Stimulated activated CD8-positive, alpha-beta memory T cell treated with anti-CD3 and anti-CD28 coated beads, Interleukin-15, amount 100 ng/mL, for 1 hour (primary cell): ENCODE data around the gene INO80D.
"Not testable (repeated sequence)": the region's sequence is repeated elsewhere in the genome, so short reads cannot be mapped to it uniquely, and the experiment has no call there.

Experiments
- DNase-seq: peaks from one replicate; pipeline ENCODE4 v3.0.0-alpha.2; 2020; ENCODE audit warnings: low read depth

Gene INO80D

DNA sequence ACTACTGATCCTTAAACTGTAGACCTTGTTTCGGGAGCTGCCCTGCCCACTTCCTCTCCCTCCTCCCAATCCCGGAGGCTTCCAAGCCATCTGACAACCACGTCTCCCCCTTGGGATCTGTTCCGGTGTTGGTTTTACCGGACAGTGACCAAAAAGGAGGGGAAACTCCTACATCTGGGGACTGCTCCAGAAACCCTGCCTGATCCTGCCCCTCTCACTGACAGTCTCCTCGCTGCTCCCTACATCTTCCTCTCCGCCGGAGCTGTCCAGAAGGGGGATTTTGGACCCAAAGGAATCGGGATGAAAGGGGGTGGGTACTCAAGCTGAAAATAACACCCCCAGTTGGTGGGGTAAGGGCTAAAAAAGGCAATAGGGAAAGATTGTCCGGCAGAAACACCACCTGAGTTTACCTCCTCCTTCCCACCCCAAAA lies 1.5 kb downstream of the INO80D start:
- no peak for DNase-seq

- no peak for DNase-seq
Observed at GRCh38 chr2:206083602-206084438, 2.2 kb downstream of the INO80D start.

GRCh38 chr2:206082298-206082843 lies 3.6 kb downstream of the INO80D start:
- no peak for DNase-seq

GRCh38 chr2:206080927-206081326 lies 5.0 kb downstream of the INO80D start:
- no peak for DNase-seq

- DNase-seq = no peak
Observed at GRCh38 chr2:206079699-206080465, 6.1 kb downstream of the INO80D start.

GRCh38 chr2:206077879-206078278 lies 8.1 kb downstream of the INO80D start:
- not testable (repeated sequence) for DNase-seq

DNA sequence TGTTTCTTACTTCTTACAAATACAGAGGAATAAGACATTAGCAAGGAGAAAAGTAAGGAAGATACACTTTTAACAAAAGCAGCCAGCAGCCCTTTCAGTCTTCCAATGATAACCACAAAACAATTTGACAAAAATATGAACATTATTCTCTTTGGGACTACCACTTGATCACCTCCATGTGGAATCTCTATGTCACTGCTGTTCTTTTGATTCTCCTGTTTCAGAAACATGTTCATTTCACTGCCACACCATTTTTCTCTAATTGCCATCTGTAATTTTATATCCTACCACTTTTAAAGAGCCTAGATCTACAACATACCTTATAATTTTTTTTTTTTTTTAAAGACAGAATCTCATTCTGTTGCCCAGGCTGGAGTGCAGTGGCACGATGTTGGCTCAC lies 10.9 kb downstream of the INO80D start:
- DNase-seq = no peak

GRCh38 chr2:206071807-206072206 lies 14.2 kb downstream of the INO80D start:
- DNase-seq = no peak

DNA sequence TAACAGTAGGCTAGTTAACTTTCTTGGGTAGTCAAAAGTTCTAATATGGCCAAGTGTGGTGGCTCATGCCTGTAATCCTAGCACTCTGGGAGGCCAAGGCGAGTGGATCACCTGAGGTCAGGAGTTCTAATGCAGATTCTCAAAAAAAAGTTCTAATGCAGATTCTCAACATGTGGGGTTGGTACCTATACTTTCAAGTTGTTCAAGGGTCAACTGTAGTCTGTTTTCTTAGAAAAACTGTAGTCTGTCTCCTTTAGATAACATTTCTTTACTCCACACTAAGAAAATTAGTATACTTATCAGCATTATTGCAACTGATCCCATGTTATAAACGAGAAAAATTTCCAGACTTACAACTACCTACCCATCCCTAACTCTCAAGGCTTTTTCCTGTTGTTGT lies 16.6 kb downstream of the INO80D start:
- no peak for DNase-seq

DNA sequence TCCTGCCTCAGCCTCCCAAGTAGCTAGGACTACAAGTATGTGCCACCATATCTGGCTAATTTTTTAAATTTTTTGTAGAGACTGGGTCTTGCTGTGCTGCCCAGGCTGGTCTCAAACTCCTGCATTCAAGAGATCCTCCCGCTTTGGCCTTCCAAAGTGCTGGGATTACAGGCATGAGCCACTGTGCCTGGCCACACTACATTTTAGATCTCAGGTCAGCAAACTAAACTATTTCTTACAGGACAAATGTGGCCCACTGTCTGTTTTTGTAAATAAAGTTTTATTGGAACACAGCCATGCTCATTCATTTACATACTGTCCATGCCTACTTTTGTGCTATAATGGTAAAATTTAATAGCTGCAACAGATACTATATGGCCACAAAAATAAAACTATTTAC lies 17.8 kb downstream of the INO80D start:
- DNase-seq = no peak

DNA sequence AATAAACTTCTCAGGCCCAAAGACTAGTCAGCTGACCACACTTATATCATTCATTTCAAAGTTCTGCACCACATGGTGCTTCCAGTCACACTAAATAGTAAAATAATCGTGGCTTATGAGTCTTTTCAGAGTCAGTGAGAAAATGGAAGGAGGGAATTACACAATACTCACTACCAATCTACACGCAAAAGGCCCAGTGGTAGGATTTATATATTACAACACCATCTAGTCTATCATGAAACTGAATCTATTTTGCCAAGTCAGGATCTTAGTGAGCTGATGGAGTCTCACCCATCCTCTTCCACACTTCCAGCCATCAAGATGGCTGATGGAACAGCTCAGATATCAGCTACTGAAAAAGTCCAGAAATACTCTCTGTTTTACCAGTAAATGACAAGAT lies 21.9 kb downstream of the INO80D start:
- no peak for DNase-seq

DNA sequence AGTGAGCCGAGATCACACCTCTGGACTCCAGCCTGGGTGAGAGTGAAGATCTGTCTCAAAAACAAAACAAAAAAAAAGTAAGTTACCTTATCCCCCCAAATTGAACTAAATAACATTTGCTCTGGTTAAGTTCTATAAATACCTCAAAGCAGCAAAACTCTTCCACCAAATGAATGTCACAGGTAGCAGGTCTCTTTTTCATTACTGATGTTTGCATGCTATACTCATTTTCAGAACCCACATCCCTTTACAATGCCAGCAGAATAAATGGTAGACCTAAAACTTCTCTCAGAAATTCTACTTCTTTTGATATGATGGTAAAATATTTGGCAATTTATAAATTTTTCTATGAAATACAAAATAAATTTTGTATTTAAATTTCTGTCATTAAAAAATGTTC lies 22.3 kb downstream of the INO80D start:
- DNase-seq = no peak

GRCh38 chr2:206062724-206063123 lies 23.2 kb downstream of the INO80D start:
- DNase-seq = no peak

- no peak for DNase-seq
Observed at GRCh38 chr2:206056286-206056685, 29.7 kb downstream of the INO80D start.

- no peak for DNase-seq
Observed at GRCh38 chr2:206054952-206055351, 31.0 kb downstream of the INO80D start.

- no peak for DNase-seq
Observed at GRCh38 chr2:206051912-206052311, 34.1 kb downstream of the INO80D start.

DNA sequence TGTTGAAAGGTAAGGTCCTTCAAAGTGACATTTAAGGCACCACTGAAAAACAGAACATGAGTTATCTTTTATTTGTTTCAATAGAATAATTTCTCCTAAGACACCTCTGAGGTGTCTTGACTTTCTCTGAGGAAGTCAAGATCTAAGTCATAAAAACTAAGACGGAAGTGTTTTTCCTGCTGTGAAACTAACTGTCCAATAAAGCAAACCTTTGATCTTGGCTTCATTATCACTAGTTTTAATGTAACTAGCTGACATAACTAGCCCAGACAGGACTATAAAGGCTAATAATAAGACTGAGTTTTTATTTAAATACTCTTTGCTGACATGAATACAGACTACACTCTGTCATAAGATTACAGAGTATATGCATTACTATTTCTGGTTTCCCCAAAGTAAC lies 36.6 kb downstream of the INO80D start:
- no peak for DNase-seq

GRCh38 chr2:206045251-206045650 lies 40.7 kb downstream of the INO80D start:
- no peak for DNase-seq

GRCh38 chr2:206040525-206040924 lies 45.4 kb downstream of the INO80D start:
- no peak for DNase-seq

- DNase-seq = not testable (repeated sequence)
Observed at GRCh38 chr2:206035393-206035792, 50.6 kb downstream of the INO80D start.

- not testable (repeated sequence) for DNase-seq
Observed at GRCh38 chr2:206033452-206033851, 52.5 kb downstream of the INO80D start.

- DNase-seq = no peak
Observed at GRCh38 chr2:206031950-206032567, 53.9 kb downstream of the INO80D start.
